Activated naive CD4-positive, alpha-beta T cell treated with anti-CD3 and anti-CD28 coated beads, Interleukin-2, amount 50 U/mL, for 72 hours (primary cell): Measurements from ENCODE around the gene HACD1. TPM values are rescaled to one million over a fixed set of nuclear protein-coding genes. Genes with fewer than 3 reads are reported as not detected.
A peak's percentile ranks its signal among the peaks of the same experiment; 100 is the strongest.

Source experiments
- ATAC-seq, 2 donors: fragments of 150-1000 bp; cut with Tn5 transposase; 2 replicates each; pipeline ENCODE4 v1.10.0; 2021; ENCODE audit warnings: mild to moderate bottlenecking in 2 of 2, moderate library complexity in 2 of 2
- DNase-seq, 2 donors: peaks; one replicate each; pipeline ENCODE4 v3.0.0; 2021 to 2022; ENCODE audit warnings: low spot score in 2 of 2
- H3K27ac Mint-ChIP-seq, 2 donors: one replicate each; pipeline ENCODE4 v1.8.0; 2022; ENCODE audit warnings: mild to moderate bottlenecking in 2 of 2, mixed read lengths in 2 of 2
- H3K36me3 Mint-ChIP-seq, 2 donors: one replicate each; pipeline ENCODE4 v1.8.0; 2022; ENCODE audit warnings: mixed read lengths in 2 of 2
- H3K9me3 Mint-ChIP-seq, 2 donors: one replicate each; pipeline ENCODE4 v1.8.0; 2022; ENCODE audit warnings: mixed read lengths in 2 of 2
- total RNA-seq, 2 donors: library from RNA; stranded (reverse); gene quantifications; one replicate each; pipeline ENCODE4 v1.2.3, GENCODE V29; 2022

Gene HACD1, protein sequence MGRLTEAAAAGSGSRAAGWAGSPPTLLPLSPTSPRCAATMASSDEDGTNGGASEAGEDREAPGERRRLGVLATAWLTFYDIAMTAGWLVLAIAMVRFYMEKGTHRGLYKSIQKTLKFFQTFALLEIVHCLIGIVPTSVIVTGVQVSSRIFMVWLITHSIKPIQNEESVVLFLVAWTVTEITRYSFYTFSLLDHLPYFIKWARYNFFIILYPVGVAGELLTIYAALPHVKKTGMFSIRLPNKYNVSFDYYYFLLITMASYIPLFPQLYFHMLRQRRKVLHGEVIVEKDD
- 1 to 10 TPM; 1.8 to 2.0 TPM for total RNA-seq

GRCh38 chr10:17617031-17617911 is at the start of gene HACD1:
Gene HACD1, minus strand, starts transcription at chr10:17617374. Its CDS starts 35 bp downstream, at chr10:17617339.
- DNase-seq (peak; percentile 49 to 68), ATAC-seq (peak; percentile 83 to 84)
- Mint-ChIP-seq H3K27ac (no peak within 1 kb of the TSS), H3K9me3 (no peaks in the 10 kb centered on the region), H3K36me3 (no peaks in the 10 kb centered on the region)

DNA sequence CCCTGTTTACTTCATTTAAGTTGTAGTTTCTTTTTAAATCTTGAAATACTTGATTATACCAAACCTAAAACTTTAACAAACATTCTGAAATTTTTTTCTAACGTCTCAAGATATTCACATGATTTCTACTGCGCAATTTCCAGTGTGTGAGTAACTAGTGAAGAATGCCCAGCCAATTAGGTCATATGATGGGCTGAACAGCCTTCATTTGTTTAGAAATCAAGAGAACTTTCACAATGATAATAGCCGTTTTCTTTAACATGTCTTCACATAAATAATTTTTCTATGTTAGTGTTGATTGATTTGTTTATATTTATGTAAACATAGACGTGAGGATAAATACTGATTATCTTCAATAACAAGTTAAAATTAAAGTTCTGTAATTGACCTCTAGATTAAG is 48.6 kb upstream of the HACD1 start:
- no peaks in the 10 kb centered on the region for H3K9me3 Mint-ChIP-seq
- ATAC-seq = no peak
- H3K36me3 Mint-ChIP-seq = peaks cover 9 to 33% of the 10 kb centered on the region in 2 donors
- H3K27ac Mint-ChIP-seq = no peak overlapping the region
- no peak for DNase-seq

DNA sequence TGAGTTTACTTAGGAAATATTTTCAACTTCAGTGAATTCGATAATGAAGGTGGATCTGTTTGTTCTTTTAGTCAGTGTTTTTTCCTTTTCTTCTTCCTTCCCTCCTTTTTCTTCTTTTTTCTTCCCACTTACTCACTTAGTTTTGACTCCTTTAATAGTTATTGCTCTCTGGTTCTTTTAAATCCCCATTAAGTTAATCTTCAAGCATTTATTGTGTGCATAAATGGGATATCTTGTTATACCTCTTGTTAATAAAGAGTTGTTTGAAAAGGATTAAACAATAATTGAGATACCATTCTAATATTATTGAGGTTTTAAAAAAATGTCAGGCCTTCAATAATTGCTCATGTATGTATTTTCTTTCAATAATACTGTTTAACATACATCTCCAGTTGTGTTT is 46.3 kb upstream of the HACD1 start:
- DNase-seq (no peak), ATAC-seq (no peak)
- H3K9me3 Mint-ChIP-seq = no peaks in the 10 kb centered on the region
- H3K36me3 Mint-ChIP-seq = peaks cover 9 to 26% of the 10 kb centered on the region in 2 donors
- H3K27ac Mint-ChIP-seq = no peak overlapping the region

GRCh38 chr10:17662193-17663138 is 45.3 kb upstream of the HACD1 start:
- H3K27ac Mint-ChIP-seq = no peak overlapping the region
- no peak for DNase-seq
- peaks cover 9 to 27% of the 10 kb centered on the region in 2 donors for H3K36me3 Mint-ChIP-seq
- no peak for ATAC-seq
- no peaks in the 10 kb centered on the region for H3K9me3 Mint-ChIP-seq

- ATAC-seq (no peak), DNase-seq (no peak)
- no peak overlapping the region for H3K27ac Mint-ChIP-seq
- peaks cover 9 to 35% of the 10 kb centered on the region in 2 donors for H3K36me3 Mint-ChIP-seq
- peaks cover 0 to 1% of the 10 kb centered on the region in 2 donors for H3K9me3 Mint-ChIP-seq
Observed at GRCh38 chr10:17661510-17661909, 44.3 kb upstream of the HACD1 start.

DNA sequence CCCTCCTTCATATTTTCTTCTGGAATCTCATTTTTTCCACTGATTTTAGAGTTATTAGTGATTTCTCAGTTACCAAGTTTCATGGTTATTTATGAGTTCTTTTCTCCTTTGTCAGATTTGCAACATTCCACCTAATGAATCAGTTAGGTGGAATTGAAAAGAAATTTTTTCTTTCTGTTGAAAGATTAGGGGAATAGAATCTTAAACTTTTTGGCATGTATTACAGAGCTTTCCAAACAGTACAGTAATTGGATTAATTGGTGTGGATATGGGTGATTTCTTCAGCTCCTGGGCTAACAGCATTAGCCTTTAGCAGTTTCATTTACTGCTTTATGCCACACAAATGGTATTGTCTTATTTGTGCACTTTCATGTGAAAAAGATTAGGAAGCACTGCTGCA is 43.7 kb upstream of the HACD1 start:
- H3K36me3 Mint-ChIP-seq = peaks cover 9 to 41% of the 10 kb centered on the region in 2 donors
- no peak for ATAC-seq
- no peak for DNase-seq
- peaks cover 0 to 4% of the 10 kb centered on the region in 2 donors for H3K9me3 Mint-ChIP-seq
- no peak overlapping the region for H3K27ac Mint-ChIP-seq

- Mint-ChIP-seq H3K36me3 (peaks cover 16 to 56% of the 10 kb centered on the region in 2 donors), H3K9me3 (peaks cover 0 to 9% of the 10 kb centered on the region in 2 donors), H3K27ac (no peak overlapping the region)
- no peak for ATAC-seq
- no peak for DNase-seq
Observed at GRCh38 chr10:17659365-17659764, 42.2 kb upstream of the HACD1 start.

DNA sequence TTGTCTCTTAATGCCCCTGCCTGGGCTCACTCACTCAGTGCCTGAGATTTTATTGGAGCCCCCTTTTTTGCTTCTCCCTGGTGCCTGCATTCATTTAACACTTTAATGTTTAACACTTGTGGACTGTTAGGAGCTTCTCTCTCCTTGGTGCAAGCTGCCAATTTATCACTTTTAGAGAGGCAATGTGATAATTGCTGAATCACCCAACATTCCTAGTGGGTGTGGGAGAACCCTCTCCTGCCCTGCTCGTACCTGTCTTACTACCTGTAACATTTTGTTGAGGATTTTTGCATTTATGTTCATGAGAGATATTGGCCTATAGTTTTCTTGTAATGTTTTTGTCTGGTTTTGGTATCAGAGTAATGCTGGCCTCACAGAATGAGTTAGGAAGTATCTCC is 39.9 kb upstream of the HACD1 start:
- peaks cover 0 to 14% of the 10 kb centered on the region in 2 donors for H3K9me3 Mint-ChIP-seq
- H3K36me3 Mint-ChIP-seq = peaks cover 11 to 63% of the 10 kb centered on the region in 2 donors
- DNase-seq = no peak
- ATAC-seq = no peak
- no peak overlapping the region for H3K27ac Mint-ChIP-seq

DNA sequence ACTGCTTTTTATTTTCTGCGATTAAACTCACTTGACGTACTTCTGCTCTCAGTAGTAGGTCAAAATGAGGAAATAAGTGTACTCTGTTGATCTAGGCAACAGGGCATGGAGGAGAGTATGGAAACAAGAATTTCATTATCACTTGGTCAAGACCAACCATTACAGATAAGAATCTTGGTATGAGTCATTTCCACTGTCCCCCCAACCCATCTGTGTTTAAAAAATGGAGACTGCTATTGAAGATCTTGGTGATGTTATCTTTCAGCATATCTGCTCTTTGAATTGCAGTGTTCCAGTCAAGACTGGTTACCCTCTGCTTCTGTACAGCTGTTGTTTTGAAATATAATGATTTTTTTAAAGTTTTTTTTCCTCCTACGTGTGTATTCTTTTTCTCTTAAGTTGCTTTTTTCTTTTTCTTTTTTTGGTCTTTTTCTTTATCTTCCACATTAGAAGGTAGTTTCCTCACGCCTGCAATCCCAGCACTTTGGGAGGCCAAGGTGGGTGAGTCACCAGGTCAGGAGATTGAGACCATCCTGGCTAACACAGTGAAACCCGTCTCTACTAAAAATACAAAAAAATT is 38.5 kb upstream of the HACD1 start:
- no peak for DNase-seq
- Mint-ChIP-seq H3K9me3 (peaks cover 0 to 14% of the 10 kb centered on the region in 2 donors), H3K36me3 (peaks cover 17 to 64% of the 10 kb centered on the region in 2 donors), H3K27ac (peak overlapping the region in 1 of 2 donors; percentile 84)
- ATAC-seq = peak; percentile 22 to 87

- H3K9me3 Mint-ChIP-seq = peaks cover 0 to 14% of the 10 kb centered on the region in 2 donors
- ATAC-seq = no peak
- no peak for DNase-seq
- peak overlapping the region in 1 of 2 donors; percentile 84 for H3K27ac Mint-ChIP-seq
- H3K36me3 Mint-ChIP-seq = peaks cover 17 to 71% of the 10 kb centered on the region in 2 donors
Observed at GRCh38 chr10:17655009-17655408, 37.8 kb upstream of the HACD1 start.

DNA sequence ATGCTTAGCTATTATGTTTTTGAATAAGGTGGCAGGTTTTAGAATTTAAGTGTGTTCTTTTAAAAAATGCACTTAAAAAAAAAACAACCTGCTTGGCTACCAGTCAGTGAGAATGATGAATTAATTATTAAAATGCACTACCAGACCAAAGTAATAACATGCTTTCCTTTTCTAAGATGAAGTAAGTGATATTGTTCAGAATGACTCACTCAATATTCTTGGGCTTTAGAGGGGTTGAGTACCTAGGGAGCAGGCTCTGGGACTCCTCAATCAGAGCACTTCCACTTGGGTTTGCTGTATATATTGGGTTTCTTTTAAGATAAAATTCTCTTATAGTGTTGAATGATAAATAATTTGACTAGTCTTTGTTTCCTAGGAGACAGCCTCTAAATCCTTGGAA is 35.4 kb upstream of the HACD1 start:
- no peak overlapping the region for H3K27ac Mint-ChIP-seq
- peaks cover 24 to 95% of the 10 kb centered on the region in 2 donors for H3K36me3 Mint-ChIP-seq
- H3K9me3 Mint-ChIP-seq = peaks cover 4 to 14% of the 10 kb centered on the region in 2 donors
- ATAC-seq (peak in 1 of 2 donors; percentile 42), DNase-seq (no peak)

- ATAC-seq (no peak), DNase-seq (no peak)
- Mint-ChIP-seq H3K36me3 (peaks cover 24 to 89% of the 10 kb centered on the region in 2 donors), H3K9me3 (peaks cover 4 to 14% of the 10 kb centered on the region in 2 donors), H3K27ac (no peak overlapping the region)
Observed at GRCh38 chr10:17651896-17652295, 34.7 kb upstream of the HACD1 start.

DNA sequence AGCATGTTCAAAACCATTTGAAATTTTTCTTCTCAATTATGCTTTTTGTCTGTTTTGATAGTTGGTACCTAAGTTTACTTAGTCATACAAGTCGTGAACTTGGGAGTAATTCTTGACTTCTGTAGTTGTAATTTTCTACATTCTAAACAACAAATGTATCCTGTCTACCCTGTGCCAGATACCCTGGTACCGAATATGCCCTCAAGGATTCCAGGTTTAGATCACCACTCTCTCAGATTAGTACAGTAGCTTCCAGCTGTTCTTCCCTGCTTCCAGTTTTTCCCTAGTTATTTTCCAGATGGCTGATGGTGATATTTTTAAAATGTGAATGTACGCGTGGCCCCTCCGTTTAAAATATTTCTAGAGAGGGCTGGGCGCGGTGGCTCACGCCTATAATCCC is 33.2 kb upstream of the HACD1 start:
- peaks cover 4 to 10% of the 10 kb centered on the region in 2 donors for H3K9me3 Mint-ChIP-seq
- H3K27ac Mint-ChIP-seq = no peak overlapping the region
- peaks cover 24 to 76% of the 10 kb centered on the region in 2 donors for H3K36me3 Mint-ChIP-seq
- DNase-seq = no peak
- no peak for ATAC-seq

DNA sequence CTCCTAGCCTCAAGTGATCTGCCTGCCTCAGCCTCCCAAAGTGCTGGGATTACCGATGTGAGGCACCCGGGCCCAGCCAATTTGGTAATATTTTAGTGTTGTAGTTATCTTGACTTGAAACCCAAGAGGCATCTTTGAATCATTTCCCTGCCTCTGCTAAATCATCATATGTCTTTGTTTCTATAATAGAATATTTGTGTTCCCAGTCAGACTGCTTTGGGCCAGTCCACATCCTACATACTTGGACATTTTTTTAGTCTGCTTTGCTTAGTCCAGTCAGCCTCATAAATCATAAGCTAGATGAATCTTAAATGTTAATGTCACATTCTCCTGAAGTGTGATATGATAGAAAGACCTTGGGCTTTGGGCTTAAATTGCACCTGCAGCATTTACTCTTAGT is 32.7 kb upstream of the HACD1 start:
- Mint-ChIP-seq H3K9me3 (peaks cover 4 to 6% of the 10 kb centered on the region in 2 donors), H3K36me3 (peaks cover 23 to 72% of the 10 kb centered on the region in 2 donors), H3K27ac (no peak overlapping the region)
- DNase-seq (no peak), ATAC-seq (no peak)

DNA sequence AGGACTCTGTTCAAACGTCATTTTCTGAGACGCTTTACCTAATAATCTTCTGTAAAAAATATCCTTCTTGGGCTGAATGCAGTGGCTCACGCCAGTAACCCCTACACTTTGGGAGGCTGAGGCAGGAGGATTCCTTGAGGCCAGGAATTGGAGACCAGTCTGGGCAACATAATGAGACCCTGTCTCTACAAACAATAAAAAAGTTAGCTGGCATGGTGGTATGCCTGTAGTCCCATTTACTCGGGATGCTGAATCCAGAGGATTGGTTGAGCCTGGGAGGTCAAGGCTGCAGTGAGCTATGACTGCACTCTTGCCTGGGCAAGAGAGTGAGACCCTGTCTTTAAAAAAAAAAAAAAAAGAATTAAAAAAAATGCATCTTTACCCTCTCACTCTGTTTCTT is 31.9 kb upstream of the HACD1 start:
- ATAC-seq = no peak
- H3K27ac Mint-ChIP-seq = peak overlapping the region; percentile 79 to 84
- peaks cover 30 to 74% of the 10 kb centered on the region in 2 donors for H3K36me3 Mint-ChIP-seq
- DNase-seq = no peak
- peaks cover 4 to 5% of the 10 kb centered on the region in 2 donors for H3K9me3 Mint-ChIP-seq
